H9 (cell line): Measurements from ENCODE around the gene NUP188. TPM values are rescaled to one million over a fixed set of nuclear protein-coding genes. Genes with fewer than 3 reads are reported as not detected.

ENCODE experiments used
- DNase-seq: peaks from one replicate; pipeline ENCODE4 v3.0.0-alpha.2; 2017
- H2AFZ ChIP-seq: one replicate; pipeline ENCODE4 v1.6.1; 2013; ENCODE audit warnings: mild to moderate bottlenecking, low read length, control low read depth, moderate library complexity
- H2AK5ac ChIP-seq: 2 replicates; pipeline ENCODE4 v1.6.1; 2013; ENCODE audit warnings: low read length, control low read depth, mixed read lengths; ENCODE audit not compliant: insufficient read length
- H2BK120ac ChIP-seq: one replicate; pipeline ENCODE4 v1.6.1; 2013; ENCODE audit warnings: low read depth, mild to moderate bottlenecking, low read length, control low read depth, inconsistent platforms; ENCODE audit not compliant: poor library complexity, severe bottlenecking
- H2BK12ac ChIP-seq: 2 replicates; pipeline ENCODE4 v1.6.1; 2013; ENCODE audit warnings: low read length, control low read depth, mixed read lengths, low read depth; ENCODE audit not compliant: insufficient read length
- H2BK15ac ChIP-seq: 2 replicates; pipeline ENCODE4 v1.6.1; 2013; ENCODE audit warnings: low read depth, low read length, control low read depth
- H2BK20ac ChIP-seq: one replicate; pipeline ENCODE4 v1.6.1; 2013; ENCODE audit warnings: low read depth, mild to moderate bottlenecking, low read length, control low read depth, inconsistent platforms; ENCODE audit not compliant: poor library complexity, severe bottlenecking
- H2BK5ac ChIP-seq: 2 replicates; pipeline ENCODE4 v1.6.1; 2013; ENCODE audit warnings: low read length, control low read depth, mixed read lengths; ENCODE audit not compliant: insufficient read length
- H3K14ac ChIP-seq: 2 replicates; pipeline ENCODE4 v1.6.1; 2013; ENCODE audit warnings: low read length, control low read depth; ENCODE audit not compliant: insufficient read depth
- H3K18ac ChIP-seq: 2 replicates; pipeline ENCODE4 v1.6.1; 2013; ENCODE audit warnings: low read depth, mild to moderate bottlenecking, mixed read lengths, low read length, control low read depth; ENCODE audit not compliant: insufficient read length
- H3K23ac ChIP-seq: 2 replicates; pipeline ENCODE4 v1.6.1; 2013; ENCODE audit warnings: low read length, control low read depth, mixed read lengths, low read depth; ENCODE audit not compliant: insufficient read length
- H3K23me2 ChIP-seq: 2 replicates; pipeline ENCODE4 v1.6.1; 2013; ENCODE audit warnings: low read depth, mild to moderate bottlenecking, mixed read lengths, low read length, control low read depth; ENCODE audit not compliant: insufficient read length, poor library complexity, severe bottlenecking
- H3K27ac ChIP-seq: 2 replicates; pipeline ENCODE4 v1.5.1; 2013; ENCODE audit warnings: low read length, control low read depth, mixed read lengths, low read depth; ENCODE audit not compliant: insufficient read length
- H3K27me3 ChIP-seq: 2 replicates; pipeline ENCODE4 v1.6.1; 2013; ENCODE audit warnings: low read length, control low read depth, inconsistent platforms; ENCODE audit not compliant: insufficient read depth
- H3K4ac ChIP-seq: 2 replicates; pipeline ENCODE4 v1.6.1; 2013; ENCODE audit warnings: low read depth, mild to moderate bottlenecking, control low read depth, inconsistent platforms, low read length, moderate library complexity
- H3K4me1 ChIP-seq: 2 replicates; pipeline ENCODE4 v1.6.1; 2013; ENCODE audit warnings: low read length, control low read depth, inconsistent platforms; ENCODE audit not compliant: insufficient read depth
- H3K4me2 ChIP-seq: 2 replicates; pipeline ENCODE4 v1.6.1; 2013; ENCODE audit warnings: low read length, control low read depth, mixed read lengths; ENCODE audit not compliant: insufficient read length, insufficient read depth
- H3K56ac ChIP-seq: 2 replicates; pipeline ENCODE4 v1.6.1; 2013; ENCODE audit warnings: low read depth, mild to moderate bottlenecking, mixed read lengths, low read length, control low read depth; ENCODE audit not compliant: insufficient read length
- H3K79me1 ChIP-seq: 2 replicates; pipeline ENCODE4 v1.6.1; 2013; ENCODE audit warnings: low read depth, mild to moderate bottlenecking, moderate library complexity, low read length, control low read depth, inconsistent platforms; ENCODE audit not compliant: insufficient read depth, poor library complexity, severe bottlenecking
- H3K79me2 ChIP-seq: 2 replicates; pipeline ENCODE4 v1.6.1; 2013; ENCODE audit warnings: low read length, control low read depth, inconsistent platforms; ENCODE audit not compliant: insufficient read depth
- H3K9ac ChIP-seq: 2 replicates; pipeline ENCODE4 v1.6.1; 2013; ENCODE audit warnings: low read length, control low read depth, mixed read lengths; ENCODE audit not compliant: insufficient read length; ENCODE audit errors: extremely low read depth
- H3K9me3 ChIP-seq: one replicate; pipeline ENCODE4 v1.6.1; 2013; ENCODE audit warnings: low read depth, low read length, inconsistent platforms; ENCODE audit not compliant: control insufficient read depth
- H3T11ph ChIP-seq: one replicate; pipeline ENCODE4 v1.6.1; 2013; ENCODE audit warnings: mild to moderate bottlenecking, low read length, control low read depth, inconsistent platforms
- H4K20me1 ChIP-seq: one replicate; pipeline ENCODE4 v1.6.1; 2013; ENCODE audit not compliant: control insufficient read depth, insufficient read length, insufficient read depth
- H4K5ac ChIP-seq: 2 replicates; pipeline ENCODE4 v1.6.1; 2013; ENCODE audit warnings: low read depth, mild to moderate bottlenecking, mixed read lengths, low read length, control low read depth; ENCODE audit not compliant: insufficient read length
- H4K8ac ChIP-seq: replicated peaks from 2 replicates; pipeline ENCODE4 v1.6.1; 2013; ENCODE audit warnings: low read length, control low read depth, mixed read lengths, low read depth; ENCODE audit not compliant: insufficient read length
- H4K91ac ChIP-seq: 2 replicates; pipeline ENCODE4 v1.6.1; 2013; ENCODE audit warnings: low read depth, mild to moderate bottlenecking, moderate library complexity, mixed read lengths, low read length, control low read depth; ENCODE audit not compliant: insufficient read length
- H3K27ac Mint-ChIP-seq, 3 experiments: 2 replicates in 2 of 3; 3 replicates in 1 of 3; pipeline ENCODE4 v1.8.0; 2020 to 2021; ENCODE audit warnings: mixed read lengths in 3 of 3, mild to moderate bottlenecking in 1 of 3, moderate library complexity in 1 of 3
- H3K27me3 Mint-ChIP-seq: 2 replicates; pipeline ENCODE4 v1.8.0; 2021; ENCODE audit warnings: low read depth, mild to moderate bottlenecking, moderate library complexity, mixed read lengths
- H3K36me3 Mint-ChIP-seq, 3 experiments: 2 replicates in 2 of 3; 3 replicates in 1 of 3; pipeline ENCODE4 v1.8.0; 2020 to 2021; ENCODE audit warnings: low read depth in 3 of 3, mixed read lengths in 3 of 3; ENCODE audit not compliant: insufficient read depth in 1 of 3
- H3K4me1 Mint-ChIP-seq, 2 experiments: 2 replicates each; pipeline ENCODE4 v1.8.0; 2020; ENCODE audit warnings: mixed read lengths in 2 of 2
- H3K4me3 Mint-ChIP-seq, 2 experiments: 2 replicates in 1 of 2; 3 replicates in 1 of 2; pipeline ENCODE4 v1.8.0; 2020 to 2021; ENCODE audit warnings: mild to moderate bottlenecking in 2 of 2, mixed read lengths in 2 of 2, moderate library complexity in 1 of 2
- H3K9me3 Mint-ChIP-seq, 2 experiments: 2 replicates in 1 of 2; 3 replicates in 1 of 2; pipeline ENCODE4 v1.8.0; 2020; ENCODE audit warnings: mild to moderate bottlenecking in 2 of 2, mixed read lengths in 2 of 2, moderate library complexity in 1 of 2
- CTCF ChIP-seq: fragments of 200-600 bp; sonication (generic); conservative IDR thresholded peaks from 3 replicates; pipeline ENCODE4 v1.8.0; 2021; ENCODE audit warnings: antibody characterized with exemption, mild to moderate bottlenecking
- WGBS: extraction: QIAGEN DNeasy Blood & Tissue Kit; methylation state at CpG from one replicate; pipeline ENCODE4 v1.1.7; 2013; ENCODE audit warnings: missing lambda C conversion rate, low lambda C conversion rate, mixed read lengths; ENCODE audit not compliant: insufficient read length; ENCODE audit errors: extremely low coverage; 5-methylcytosine and 5-hydroxymethylcytosine counted together
- total RNA-seq: library from RNA; stranded (reverse); gene quantifications from 2 replicates; pipeline ENCODE4 v1.2.1, GENCODE V29; 2021

NUP188 gene
- total RNA-seq, 1 experiment from 2014 or later, result 101 TPM

GRCh38 chr9:129042016-129042415, 94.5 kb downstream of the NUP188 start:
- no peak overlapping the region for H3K9ac ChIP-seq
- no peaks in the 10 kb centered on the region for H3K9me3 Mint-ChIP-seq
- H3K27me3 Mint-ChIP-seq, result no peaks in the 10 kb centered on the region
- no peak overlapping the region for H2BK15ac ChIP-seq
- H3K4me1 ChIP-seq, result no peaks in the 10 kb centered on the region
- H4K8ac ChIP-seq, result no peak overlapping the region
- WGBS, result no CpG with 5 or more reads among the region's 16 CpGs
- H3K27ac Mint-ChIP-seq, result no peak overlapping the region
- H2BK20ac ChIP-seq, result no peak overlapping the region
- no peak overlapping the region for H4K5ac ChIP-seq
- no peak for TF ChIP-seq CTCF
- H3K27ac ChIP-seq, result no peak overlapping the region
- no peak overlapping the region for H2BK12ac ChIP-seq
- no peak overlapping the region for H2AK5ac ChIP-seq
- H3K18ac ChIP-seq, result no peak overlapping the region
- H3K4me3 Mint-ChIP-seq, result no peak overlapping the region
- peaks cover 9 to 35% (median 30%) of the 10 kb centered on the region in 3 experiments; a peak in 6 of 7 replicates for H3K36me3 Mint-ChIP-seq
- H3K23me2 ChIP-seq, result peaks cover 4% of the 10 kb centered on the region
- no peaks in the 10 kb centered on the region for H3K79me1 ChIP-seq
- H3K79me2 ChIP-seq, result peaks cover 3% of the 10 kb centered on the region; the same call in 1 of the 2 replicates
- H4K91ac ChIP-seq, result no peak overlapping the region
- no peak overlapping the region for H2BK120ac ChIP-seq
- peaks cover 10 to 11% of the 10 kb centered on the region in 2 experiments for H3K4me1 Mint-ChIP-seq
- no peak overlapping the region for H3K4me2 ChIP-seq
- no peak overlapping the region for H3K14ac ChIP-seq
- H3T11ph ChIP-seq, result no peak overlapping the region
- H2BK5ac ChIP-seq, result no peak overlapping the region
- H3K23ac ChIP-seq, result no peak overlapping the region
- H2AFZ ChIP-seq, result no peak overlapping the region
- H3K27me3 ChIP-seq, result no peaks in the 10 kb centered on the region
- H4K20me1 ChIP-seq, result no peaks in the 10 kb centered on the region
- DNase-seq, result no peak
- H3K56ac ChIP-seq, result no peak overlapping the region
- no peak overlapping the region for H3K4ac ChIP-seq
- no peaks in the 10 kb centered on the region for H3K9me3 ChIP-seq
